Measurements from ENCODE around the gene LDB2. TPM values are rescaled to one million over a fixed set of nuclear protein-coding genes. Genes with fewer than 3 reads are reported as not detected.

The LDB2 gene
- total and polyA plus RNA-seq, 8 donors = 4.0 to 11.6 (median 5.9) TPM

DNA sequence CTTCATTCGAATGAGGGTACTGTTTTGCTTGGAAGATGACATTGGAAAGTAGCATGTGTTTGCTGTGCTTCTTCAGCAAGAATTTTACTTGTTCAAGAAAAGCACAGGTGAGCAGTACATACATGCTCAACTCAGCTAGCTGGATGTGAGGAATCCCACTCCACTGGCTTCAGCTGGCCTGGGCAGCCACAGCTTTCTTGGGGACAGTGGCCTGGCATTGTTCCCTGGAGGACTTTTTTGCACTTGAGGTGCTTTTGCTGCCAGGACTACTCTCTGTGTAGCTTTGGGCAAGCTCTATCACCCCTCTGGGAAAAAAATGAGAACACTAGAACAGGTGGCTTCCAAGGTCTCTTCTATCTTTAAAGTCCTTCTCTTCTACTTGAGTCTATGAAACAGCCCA lies 184.3 kb downstream of the LDB2 start:
- 66 to 71% methylated on average over 1 of the region's 1 CpG for WGBS, 2 donors
- FAIRE-seq (no peak), ATAC-seq (no peak), DNase-seq (no peak)
- Histone ChIP-seq H3K36me3 (no peaks in the 10 kb centered on the region), H3K9me3 (no peaks in the 10 kb centered on the region), H3K4me1 (no peaks in the 10 kb centered on the region), H3K27me3 (no peaks in the 10 kb centered on the region), H3K27ac (no peak overlapping the region), H3K4me3 (no peak overlapping the region)
- TF ChIP-seq, protein P1, sequence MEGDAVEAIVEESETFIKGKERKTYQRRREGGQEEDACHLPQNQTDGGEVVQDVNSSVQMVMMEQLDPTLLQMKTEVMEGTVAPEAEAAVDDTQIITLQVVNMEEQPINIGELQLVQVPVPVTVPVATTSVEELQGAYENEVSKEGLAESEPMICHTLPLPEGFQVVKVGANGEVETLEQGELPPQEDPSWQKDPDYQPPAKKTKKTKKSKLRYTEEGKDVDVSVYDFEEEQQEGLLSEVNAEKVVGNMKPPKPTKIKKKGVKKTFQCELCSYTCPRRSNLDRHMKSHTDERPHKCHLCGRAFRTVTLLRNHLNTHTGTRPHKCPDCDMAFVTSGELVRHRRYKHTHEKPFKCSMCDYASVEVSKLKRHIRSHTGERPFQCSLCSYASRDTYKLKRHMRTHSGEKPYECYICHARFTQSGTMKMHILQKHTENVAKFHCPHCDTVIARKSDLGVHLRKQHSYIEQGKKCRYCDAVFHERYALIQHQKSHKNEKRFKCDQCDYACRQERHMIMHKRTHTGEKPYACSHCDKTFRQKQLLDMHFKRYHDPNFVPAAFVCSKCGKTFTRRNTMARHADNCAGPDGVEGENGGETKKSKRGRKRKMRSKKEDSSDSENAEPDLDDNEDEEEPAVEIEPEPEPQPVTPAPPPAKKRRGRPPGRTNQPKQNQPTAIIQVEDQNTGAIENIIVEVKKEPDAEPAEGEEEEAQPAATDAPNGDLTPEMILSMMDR (IDR thresholded peaks at IDR 0.05) = no peak
- intact Hi-C loops (cut with DNase I) = no loop called here

GRCh38 chr4:16713696-16714095 lies 184.7 kb downstream of the LDB2 start:
- ATAC-seq (no peak), DNase-seq (no peak), FAIRE-seq (no peak)
- WGBS, 2 donors = 51 to 52% methylated on average over 3 of the region's 3 CpGs
- Histone ChIP-seq H3K27me3 (no peaks in the 10 kb centered on the region), H3K27ac (no peak overlapping the region), H3K36me3 (no peaks in the 10 kb centered on the region), H3K4me1 (no peaks in the 10 kb centered on the region), H3K9me3 (no peaks in the 10 kb centered on the region), H3K4me3 (no peak overlapping the region)
- TF ChIP-seq, protein P1 (IDR thresholded peaks at IDR 0.05) = no peak
- intact Hi-C loops (cut with DNase I) = no loop called here

GRCh38 chr4:16713271-16713670 lies 185.2 kb downstream of the LDB2 start:
- no peak overlapping the region for H3K4me3 ChIP-seq
- no peak overlapping the region for H3K27ac ChIP-seq
- no peak for ATAC-seq
- no peaks in the 10 kb centered on the region for H3K27me3 ChIP-seq
- TF ChIP-seq, protein P1 (IDR thresholded peaks at IDR 0.05) = no peak
- H3K4me1 ChIP-seq = no peaks in the 10 kb centered on the region
- FAIRE-seq = no peak
- H3K9me3 ChIP-seq = no peaks in the 10 kb centered on the region
- intact Hi-C loops (cut with DNase I) = no loop called here
- no peak for DNase-seq
- no peaks in the 10 kb centered on the region for H3K36me3 ChIP-seq

- 52 to 71% methylated on average over 3 of the region's 3 CpGs for WGBS, 2 donors
- H3K27ac ChIP-seq = no peak overlapping the region
- TF ChIP-seq, protein P1 (IDR thresholded peaks at IDR 0.05) = no peak
- H3K27me3 ChIP-seq = no peaks in the 10 kb centered on the region
- H3K4me3 ChIP-seq = no peak overlapping the region
- H3K9me3 ChIP-seq = no peaks in the 10 kb centered on the region
- FAIRE-seq = no peak
- H3K4me1 ChIP-seq = peaks cover 0 to 6% (median under 1%) of the 10 kb centered on the region in 3 donors
- H3K36me3 ChIP-seq = no peaks in the 10 kb centered on the region
- no peak for DNase-seq
- intact Hi-C loops (cut with DNase I) = no loop called here
- no peak for ATAC-seq
Observed at GRCh38 chr4:16710198-16710597, 188.2 kb downstream of the LDB2 start.

DNA sequence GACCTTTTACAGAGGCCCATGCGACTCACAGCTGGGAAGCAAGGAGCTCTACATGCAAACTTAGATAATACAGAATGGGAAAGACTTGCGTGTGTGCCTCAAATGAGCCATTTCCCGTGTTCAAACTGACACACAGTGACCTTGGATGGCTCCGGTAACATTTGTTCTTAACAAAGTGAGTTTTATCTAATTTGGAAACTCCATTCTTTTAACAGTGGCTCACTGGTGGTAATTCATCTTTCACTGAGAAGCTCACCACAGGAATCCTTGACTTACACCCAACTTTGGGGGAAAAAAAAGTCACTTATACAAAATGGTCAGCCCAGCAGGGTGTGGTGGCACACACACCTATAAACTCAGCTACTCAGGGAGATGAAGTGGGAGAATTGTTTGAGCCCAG lies 190.6 kb downstream of the LDB2 start:
- Histone ChIP-seq H3K4me1 (peaks cover 0 to 22% (median 10%) of the 10 kb centered on the region in 3 donors), H3K36me3 (no peaks in the 10 kb centered on the region), H3K4me3 (no peak overlapping the region), H3K27ac (no peak overlapping the region), H3K27me3 (no peaks in the 10 kb centered on the region), H3K9me3 (no peaks in the 10 kb centered on the region)
- intact Hi-C loops (cut with DNase I) = no loop called here
- WGBS, 2 donors = 67 to 76% methylated on average over 4 of the region's 4 CpGs
- no peak for DNase-seq
- no peak for ATAC-seq
- TF ChIP-seq, protein P1 (IDR thresholded peaks at IDR 0.05) = no peak
- FAIRE-seq = no peak

All from pancreas (tissue), 10 donors.